Colonic mucosa (tissue), 4 donors: ENCODE measurements around the gene SINHCAF. TPM values are rescaled to one million over a fixed set of nuclear protein-coding genes. Genes with fewer than 3 reads are reported as not detected.

Experiments used
- DNase-seq: peaks from one replicate; pipeline ENCODE4 v3.0.0-alpha.2; 2020
- H3K27ac ChIP-seq: fragments of 200-600 bp; one replicate; pipeline ENCODE4 v1.8.0; 2021
- H3K27me3 ChIP-seq: fragments of 200-600 bp; one replicate; pipeline ENCODE4 v1.8.0; 2021
- H3K36me3 ChIP-seq: fragments of 200-600 bp; one replicate; pipeline ENCODE4 v1.8.0; 2021
- H3K4me1 ChIP-seq: fragments of 200-600 bp; one replicate; pipeline ENCODE4 v1.8.0; 2021; ENCODE audit warnings: mild to moderate bottlenecking
- H3K4me3 ChIP-seq: fragments of 200-600 bp; one replicate; pipeline ENCODE4 v1.8.0; 2021
- H3K9ac ChIP-seq, 2 donors: one replicate each; pipeline ENCODE4 v1.7.0; 2013; ENCODE audit warnings: control low read depth in 2 of 2, low read depth in 2 of 2, low read length in 2 of 2
- H3K9me3 ChIP-seq: fragments of 200-600 bp; one replicate; pipeline ENCODE4 v1.8.0; 2021
- intact Hi-C: fragments of 100-400 bp; cut with DNase I; formaldehyde crosslinking; loops from one replicate; pipeline ENCODE4 v1.14.1; 2022
- total RNA-seq, 2 donors: library from RNA; stranded (reverse); fragmentation: NEBNext Ultra II Directional in 1 of 2; extraction: Animal tissue kit (Norgen Biotek cat#: 25700) in 1 of 2; gene quantifications; one replicate each; pipeline ENCODE4 v1.2.1, GENCODE V29; 2021
- TF ChIP-seq, protein P1 (sequence below): fragments of 200-600 bp; IDR thresholded peaks from one replicate; pipeline ENCODE4 v1.8.0; 2022; ENCODE audit warnings: antibody characterized with exemption, mild to moderate bottlenecking
- donor health status: healthy.
- donor health status: DM: no; HTN: no; CAD: no.
- donor health status: DM: no; HTN: no; CAD: no.

The SINHCAF gene
- total RNA-seq, 2 donors from 2014 or later, result 58.9 to 107 TPM

DNA sequence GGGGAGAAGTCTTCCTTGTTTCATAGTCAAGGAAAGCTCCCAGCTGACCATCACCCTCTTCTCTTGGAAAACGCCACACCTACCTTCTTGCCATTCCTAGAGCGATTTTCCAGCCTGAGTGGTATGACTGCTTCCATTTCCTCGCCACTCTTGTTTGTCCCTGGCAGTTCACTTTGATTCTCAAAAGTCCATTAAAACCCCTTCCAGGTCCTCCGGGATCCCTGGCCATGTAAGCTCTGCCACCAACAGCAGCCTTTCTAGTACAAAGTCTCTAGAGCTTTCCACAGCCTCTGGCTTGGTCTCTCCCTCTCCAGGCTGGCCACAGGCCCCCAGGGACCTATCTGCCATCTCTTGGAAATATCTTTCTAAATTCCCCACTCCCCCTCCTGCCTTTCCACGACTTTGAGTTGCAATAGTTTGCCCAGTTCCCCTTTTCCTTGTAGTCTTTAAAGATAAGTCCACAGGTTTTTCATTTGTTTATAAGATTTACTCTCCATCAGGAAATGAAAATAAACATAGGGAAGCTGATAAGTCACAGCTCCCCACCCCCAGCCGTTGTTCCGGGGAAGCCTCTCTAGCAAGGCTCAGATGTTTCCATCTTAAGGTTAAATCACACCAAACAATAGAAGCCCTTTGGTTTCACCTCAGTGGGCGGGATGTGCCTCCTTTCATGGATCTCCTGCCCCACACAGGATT is 42.9 kb upstream of the SINHCAF start:
- intact Hi-C loops, result no loop called here
- DNase-seq, result peak; percentile 42

DNA sequence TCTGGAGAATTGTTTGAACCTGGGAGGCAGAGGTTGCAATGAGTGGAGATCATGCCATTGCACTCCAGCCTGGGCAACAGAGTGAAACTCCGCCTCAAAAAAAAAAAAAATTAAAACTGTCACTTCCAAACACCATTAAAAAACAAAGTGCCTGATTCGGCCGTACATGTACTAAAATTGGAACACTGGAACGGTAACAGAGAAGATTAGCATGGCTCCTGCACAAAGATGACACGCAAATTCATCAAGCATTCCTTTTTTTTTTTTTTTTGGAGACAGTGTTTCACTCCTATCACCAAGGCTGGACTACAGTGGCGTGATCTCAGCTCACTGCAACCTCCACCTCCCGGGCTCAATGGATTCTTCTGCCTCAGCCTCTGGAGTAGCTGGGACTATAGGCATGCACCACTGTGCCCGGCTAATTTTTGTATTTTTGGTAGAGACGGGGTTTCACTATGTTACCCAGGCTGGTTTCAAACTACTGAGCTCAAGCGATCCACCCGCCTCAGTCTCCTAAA is 40.2 kb upstream of the SINHCAF start:
- Histone ChIP-seq H3K4me1 (peaks cover 5% of the 10 kb centered on the region), H3K27me3 (no peaks in the 10 kb centered on the region), H3K9ac (no peak overlapping the region), H3K4me3 (no peak overlapping the region), H3K27ac (no peak overlapping the region), H3K9me3 (no peaks in the 10 kb centered on the region), H3K36me3 (no peaks in the 10 kb centered on the region)
- TF ChIP-seq, protein P1, sequence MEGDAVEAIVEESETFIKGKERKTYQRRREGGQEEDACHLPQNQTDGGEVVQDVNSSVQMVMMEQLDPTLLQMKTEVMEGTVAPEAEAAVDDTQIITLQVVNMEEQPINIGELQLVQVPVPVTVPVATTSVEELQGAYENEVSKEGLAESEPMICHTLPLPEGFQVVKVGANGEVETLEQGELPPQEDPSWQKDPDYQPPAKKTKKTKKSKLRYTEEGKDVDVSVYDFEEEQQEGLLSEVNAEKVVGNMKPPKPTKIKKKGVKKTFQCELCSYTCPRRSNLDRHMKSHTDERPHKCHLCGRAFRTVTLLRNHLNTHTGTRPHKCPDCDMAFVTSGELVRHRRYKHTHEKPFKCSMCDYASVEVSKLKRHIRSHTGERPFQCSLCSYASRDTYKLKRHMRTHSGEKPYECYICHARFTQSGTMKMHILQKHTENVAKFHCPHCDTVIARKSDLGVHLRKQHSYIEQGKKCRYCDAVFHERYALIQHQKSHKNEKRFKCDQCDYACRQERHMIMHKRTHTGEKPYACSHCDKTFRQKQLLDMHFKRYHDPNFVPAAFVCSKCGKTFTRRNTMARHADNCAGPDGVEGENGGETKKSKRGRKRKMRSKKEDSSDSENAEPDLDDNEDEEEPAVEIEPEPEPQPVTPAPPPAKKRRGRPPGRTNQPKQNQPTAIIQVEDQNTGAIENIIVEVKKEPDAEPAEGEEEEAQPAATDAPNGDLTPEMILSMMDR, result no peak
- intact Hi-C loops, result no loop called here
- DNase-seq, result no peak

More for the DNA sequence above, 42.9 kb upstream of the SINHCAF start:
- H3K4me3 ChIP-seq, result no peak overlapping the region
- H3K27me3 ChIP-seq, result no peaks in the 10 kb centered on the region
- H3K9me3 ChIP-seq, result no peaks in the 10 kb centered on the region
- TF ChIP-seq, protein P1, result no peak
- H3K4me1 ChIP-seq, result no peaks in the 10 kb centered on the region
- no peak overlapping the region for H3K27ac ChIP-seq
- H3K9ac ChIP-seq, result no peak overlapping the region
- no peaks in the 10 kb centered on the region for H3K36me3 ChIP-seq

DNA sequence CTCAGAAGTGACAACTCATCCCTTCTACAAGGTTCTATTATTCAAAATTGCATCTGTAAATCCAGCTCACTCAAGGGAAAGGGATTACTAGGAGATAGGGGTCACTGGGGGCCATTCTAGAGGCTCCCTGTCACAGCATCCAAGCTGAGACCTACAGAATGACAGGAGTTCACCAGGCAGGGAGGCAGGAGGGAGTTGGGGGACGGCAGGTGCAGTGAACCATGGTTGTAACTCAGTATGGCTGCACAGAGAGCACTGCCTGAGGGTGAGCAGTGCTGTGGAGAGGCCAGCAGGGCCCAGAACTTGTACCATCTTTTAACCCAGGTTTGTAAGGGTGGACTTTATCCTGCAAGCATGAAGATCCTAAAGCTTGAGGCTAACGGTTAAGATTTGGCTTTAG is 37.9 kb upstream of the SINHCAF start:
- Histone ChIP-seq H3K4me3 (no peak overlapping the region), H3K36me3 (no peaks in the 10 kb centered on the region), H3K27ac (no peak overlapping the region), H3K27me3 (no peaks in the 10 kb centered on the region), H3K9ac (no peak overlapping the region), H3K4me1 (peaks cover 5% of the 10 kb centered on the region), H3K9me3 (no peaks in the 10 kb centered on the region)
- intact Hi-C loops, result loop anchor here (5.0 kb wide), 1 partner anchor 112 kb away; no protein-coding TSS in a partner anchor
- TF ChIP-seq, protein P1, result no peak
- DNase-seq, result no peak

DNA sequence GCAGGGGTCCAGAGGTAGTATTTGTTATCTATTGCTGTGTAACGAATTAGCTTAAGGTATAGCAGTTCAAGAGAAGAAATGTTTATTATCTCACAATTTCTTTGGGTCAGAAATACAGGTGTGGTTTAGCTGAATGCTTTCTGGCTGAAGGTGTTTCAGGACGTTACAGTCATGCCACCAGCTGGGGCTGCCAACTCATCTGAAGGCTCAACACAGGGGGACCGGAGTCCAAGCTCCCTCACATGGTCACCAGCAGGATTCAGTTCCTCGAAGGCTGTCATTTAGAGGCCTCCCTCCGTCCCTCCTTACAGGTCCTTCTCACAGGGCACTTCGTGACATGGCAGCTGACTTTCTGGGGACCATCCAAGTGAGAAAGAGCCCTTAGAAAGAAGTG is 37.5 kb upstream of the SINHCAF start:
- Histone ChIP-seq H3K27me3 (no peaks in the 10 kb centered on the region), H3K4me1 (peaks cover 5% of the 10 kb centered on the region), H3K36me3 (no peaks in the 10 kb centered on the region), H3K4me3 (no peak overlapping the region), H3K9ac (peak overlapping the region in 1 of 2 donors; percentile 80), H3K27ac (peak overlapping the region; percentile 74), H3K9me3 (no peaks in the 10 kb centered on the region)
- DNase-seq, result peak; percentile 28
- intact Hi-C loops, result loop anchor here (5.0 kb wide), 1 partner anchor 111 kb away; no protein-coding TSS in a partner anchor
- TF ChIP-seq, protein P1, result no peak

DNA sequence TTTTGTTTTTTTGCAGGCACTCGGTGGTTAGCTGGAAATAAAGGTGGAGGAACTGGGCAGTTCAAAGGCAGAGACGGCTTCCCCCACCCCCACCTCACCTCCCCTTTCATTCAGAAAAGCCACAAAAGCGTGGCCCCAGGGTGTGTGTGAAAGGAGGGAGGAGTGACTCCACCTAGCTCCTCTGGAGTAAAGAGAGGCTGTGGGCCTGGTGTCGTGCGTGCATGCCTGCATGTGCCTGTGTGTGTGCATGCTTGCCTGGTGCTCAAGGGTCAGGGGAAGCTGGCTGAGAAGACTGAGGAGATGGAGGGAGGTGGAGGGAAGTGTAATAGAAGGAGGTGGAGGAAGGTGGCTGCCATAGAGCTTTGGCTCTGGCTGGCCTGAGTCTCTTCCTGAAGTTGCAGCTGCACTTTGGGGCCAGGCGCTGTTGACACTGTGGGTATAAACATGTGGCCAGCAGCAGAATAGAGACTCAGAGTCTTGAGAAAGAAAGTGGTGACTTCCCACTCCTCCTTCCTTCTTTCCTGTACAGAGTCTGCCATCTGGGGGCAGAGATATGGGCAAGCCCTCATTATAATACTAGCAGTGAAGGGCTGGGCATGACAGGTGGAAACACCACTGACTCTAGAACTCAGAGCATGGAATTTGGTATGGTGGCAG is 36.9 kb upstream of the SINHCAF start:
- H3K27ac ChIP-seq, result peak overlapping the region; percentile 74
- H3K27me3 ChIP-seq, result no peaks in the 10 kb centered on the region
- peak; percentile 69 for DNase-seq
- H3K9ac ChIP-seq, result peak overlapping the region; percentile 65 to 80
- no peaks in the 10 kb centered on the region for H3K36me3 ChIP-seq
- no peaks in the 10 kb centered on the region for H3K9me3 ChIP-seq
- TF ChIP-seq, protein P1, result no peak
- no peak overlapping the region for H3K4me3 ChIP-seq
- H3K4me1 ChIP-seq, result peaks cover 5% of the 10 kb centered on the region
- intact Hi-C loops, result loop anchor here (5.0 kb wide), 1 partner anchor 111 kb away; no protein-coding TSS in a partner anchor
